NOMO-1 treated with dmso at 0.1 percent for 144 hours (cell line): ENCODE measurements around the gene SFXN3.

Source experiments
- DNase-seq: peaks from one replicate; lab custom pipeline; 2025; ENCODE audit not compliant: unreplicated experiment; lab: John Stamatoyannopoulos, UW

Gene SFXN3

DNA sequence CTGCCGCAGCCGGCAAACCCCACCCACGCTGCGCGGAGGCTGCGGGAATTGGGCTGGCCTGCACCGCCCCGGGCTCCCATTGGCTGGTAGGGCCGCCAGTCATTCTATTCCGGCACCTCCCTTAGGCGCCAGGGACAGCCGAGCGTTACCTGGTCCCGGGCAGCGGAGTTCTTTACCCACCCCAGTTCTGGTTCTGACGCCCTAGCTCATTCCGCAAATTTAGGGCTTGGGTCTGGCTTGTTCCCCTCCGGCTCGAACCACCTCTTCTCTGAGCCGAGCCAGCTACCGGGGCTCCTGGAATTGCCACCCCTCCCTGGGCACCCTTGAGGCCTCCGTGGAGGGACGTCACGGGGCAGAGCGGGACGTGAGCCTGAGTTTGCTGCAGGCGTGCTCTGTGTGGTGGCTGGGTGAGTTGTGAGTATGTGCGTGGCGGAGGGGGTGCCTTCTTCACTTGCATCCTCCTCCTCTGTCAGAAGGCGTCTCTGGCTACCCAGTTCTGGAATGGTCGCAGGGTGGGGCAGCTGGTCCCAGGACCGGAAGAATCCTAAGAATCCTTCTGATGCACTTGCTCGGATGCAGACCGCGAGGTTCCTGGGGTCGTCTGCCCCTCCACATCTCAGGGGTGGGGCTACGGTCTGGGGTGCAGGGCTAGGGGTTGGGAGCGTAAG lies at the start of gene SFXN3, which contains the start of gene PDZD7:
Gene SFXN3, plus strand, starts transcription at position 107 of the 668 bp plus-strand sequence. CDS start 3,461 bp downstream, outside the sequence.
Gene PDZD7, minus strand, starts transcription at position 2 of the 668 bp plus-strand sequence. CDS start 910 bp downstream, outside the sequence.
- DNase-seq = peak; percentile 92

- no peak for DNase-seq
Measured at GRCh38 chr10:100982916-100983830, 47.9 kb upstream of the SFXN3 start.

DNA sequence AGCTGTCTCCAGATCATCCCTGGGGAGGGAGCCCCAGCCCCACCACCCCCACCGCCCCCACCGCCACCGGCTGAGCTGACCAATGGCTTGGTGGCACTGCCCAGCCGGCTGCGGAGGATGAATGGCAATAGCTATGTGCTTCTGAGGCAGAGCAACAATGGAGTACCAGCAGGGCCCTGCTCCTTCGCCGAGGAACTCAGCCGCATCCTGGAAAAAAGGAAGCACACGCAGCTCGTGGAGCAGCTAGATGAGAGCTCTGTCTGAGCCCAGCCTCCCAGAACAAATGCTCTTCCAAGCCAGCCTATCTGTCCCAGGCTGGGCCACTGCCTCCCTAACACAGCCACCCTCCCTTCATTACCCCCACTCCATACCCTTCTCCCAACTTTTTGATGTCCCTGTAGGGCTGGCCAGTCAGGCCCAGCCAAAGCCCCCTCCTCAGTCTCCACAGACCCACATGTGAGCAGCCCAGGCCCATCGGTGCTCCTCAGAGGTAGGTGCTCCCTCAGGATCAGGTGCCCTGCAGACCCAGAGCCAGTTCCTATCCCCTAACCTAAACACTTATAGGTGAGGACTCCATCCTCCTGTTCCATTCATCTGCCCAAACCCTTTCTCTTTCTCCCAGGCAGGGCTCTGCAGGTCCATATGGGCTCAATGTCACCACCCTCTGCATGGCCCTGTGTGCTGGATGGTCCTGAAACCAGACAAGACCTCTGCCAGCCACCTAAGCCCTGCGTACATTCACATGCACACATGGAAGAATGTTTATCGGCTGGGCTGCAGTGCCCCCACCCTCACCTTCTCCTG lies 47.0 kb upstream of the SFXN3 start:
- no peak for DNase-seq

- no peak for DNase-seq
Measured at GRCh38 chr10:100984672-100985177, 46.3 kb upstream of the SFXN3 start.

GRCh38 chr10:100985336-100985735 lies 45.7 kb upstream of the SFXN3 start:
- DNase-seq = no peak

DNA sequence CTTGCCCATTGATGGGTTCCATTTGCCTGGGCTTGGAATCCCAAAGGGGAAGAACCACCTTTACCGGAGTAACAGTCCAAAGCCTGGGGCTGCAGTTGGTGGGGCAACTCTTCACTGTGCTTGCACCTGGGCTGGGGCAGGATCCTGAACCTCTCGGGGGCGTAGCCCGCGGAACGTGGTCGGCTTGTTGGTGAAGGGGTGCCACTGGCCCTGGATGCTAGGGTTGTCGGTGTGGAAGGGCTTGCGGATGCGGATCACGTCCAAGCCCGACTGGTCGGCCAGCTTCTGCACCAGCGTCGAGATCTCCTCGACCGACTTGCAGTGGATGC lies 44.4 kb upstream of the SFXN3 start:
- no peak for DNase-seq

GRCh38 chr10:100986952-100987684 lies 43.9 kb upstream of the SFXN3 start, which contains the start of the genes MRPL43 and TWNK:
Gene MRPL43, minus strand, starts transcription at chr10:100987497. Its CDS starts 54 bp downstream, at chr10:100987443.
Gene TWNK, plus strand, starts transcription at chr10:100987543. Its CDS starts 668 bp downstream, at chr10:100988211.
- peak; percentile 62 for DNase-seq

- DNase-seq = no peak
Measured at GRCh38 chr10:100987685-100988049, 43.4 kb upstream of the SFXN3 start.

DNA sequence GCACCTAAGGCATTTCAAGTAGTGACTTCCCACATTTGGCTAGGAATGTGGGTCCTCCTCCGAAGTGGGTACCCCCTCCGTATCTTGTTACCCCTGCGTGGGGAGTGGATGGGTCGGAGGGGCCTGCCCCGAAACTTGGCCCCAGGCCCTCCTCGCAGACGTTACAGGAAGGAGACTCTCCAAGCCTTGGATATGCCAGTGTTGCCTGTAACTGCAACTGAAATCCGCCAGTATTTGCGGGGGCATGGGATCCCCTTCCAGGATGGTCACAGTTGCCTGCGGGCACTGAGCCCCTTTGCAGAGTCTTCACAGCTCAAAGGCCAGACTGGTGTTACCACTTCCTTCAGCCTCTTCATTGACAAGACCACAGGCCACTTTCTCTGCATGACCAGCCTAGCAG lies 42.9 kb upstream of the SFXN3 start:
- DNase-seq = no peak

- DNase-seq = no peak
Measured at GRCh38 chr10:100989088-100989487, 41.9 kb upstream of the SFXN3 start.

DNA sequence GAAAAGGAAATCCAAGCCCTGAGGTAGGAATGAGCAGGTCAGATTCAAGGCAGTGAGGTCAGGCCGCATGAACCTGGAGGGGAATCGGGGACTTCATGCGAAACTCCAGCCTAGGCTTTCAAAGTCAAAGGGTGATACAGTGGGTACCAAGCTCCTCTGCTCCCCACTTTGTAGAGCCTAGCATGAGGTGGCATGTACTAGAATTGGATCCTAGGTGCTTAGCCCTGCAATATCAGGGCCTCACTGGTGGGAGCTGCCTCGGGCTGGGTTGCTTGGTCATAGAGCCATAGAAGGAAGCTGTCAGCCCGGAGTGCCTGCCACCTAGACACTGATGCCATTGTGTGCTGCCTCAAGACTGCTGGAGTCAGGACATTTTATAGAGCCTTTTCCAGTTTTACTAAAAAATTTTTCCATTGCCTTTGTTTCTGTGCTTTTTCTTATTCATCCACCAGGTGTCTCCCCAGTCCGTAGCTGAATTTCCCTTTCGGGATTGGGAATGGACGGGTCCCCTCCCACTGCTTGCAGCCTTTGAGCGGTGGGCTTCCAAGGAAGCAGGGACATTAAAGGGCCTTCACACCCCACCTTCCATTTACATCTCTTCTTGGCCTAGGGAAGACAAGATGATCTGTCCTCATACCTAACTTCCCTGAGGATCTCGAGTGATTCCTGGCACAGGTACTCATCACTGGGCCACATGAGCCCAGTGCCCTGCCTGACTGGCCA lies 36.9 kb upstream of the SFXN3 start:
- no peak for DNase-seq

DNA sequence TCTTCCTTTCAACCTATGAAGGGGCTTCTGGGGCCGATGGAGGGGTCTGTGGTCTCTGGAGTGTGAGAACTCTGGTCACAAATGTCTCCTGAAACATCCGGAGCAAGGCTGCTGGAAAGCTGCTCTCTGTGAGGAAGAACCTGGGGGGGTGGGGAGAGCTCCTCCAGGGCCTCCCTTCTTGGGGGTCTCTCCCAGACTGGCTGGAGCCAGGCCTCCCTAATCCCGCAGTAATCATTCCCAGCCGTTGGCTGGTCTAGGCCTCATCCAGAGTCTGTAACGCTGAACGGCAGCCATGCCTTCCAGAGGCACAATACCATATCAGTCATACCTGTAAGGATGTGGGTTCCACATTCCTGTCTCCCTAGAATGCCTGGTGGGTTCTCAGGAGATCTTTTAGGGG lies 35.9 kb upstream of the SFXN3 start:
- DNase-seq = no peak

DNA sequence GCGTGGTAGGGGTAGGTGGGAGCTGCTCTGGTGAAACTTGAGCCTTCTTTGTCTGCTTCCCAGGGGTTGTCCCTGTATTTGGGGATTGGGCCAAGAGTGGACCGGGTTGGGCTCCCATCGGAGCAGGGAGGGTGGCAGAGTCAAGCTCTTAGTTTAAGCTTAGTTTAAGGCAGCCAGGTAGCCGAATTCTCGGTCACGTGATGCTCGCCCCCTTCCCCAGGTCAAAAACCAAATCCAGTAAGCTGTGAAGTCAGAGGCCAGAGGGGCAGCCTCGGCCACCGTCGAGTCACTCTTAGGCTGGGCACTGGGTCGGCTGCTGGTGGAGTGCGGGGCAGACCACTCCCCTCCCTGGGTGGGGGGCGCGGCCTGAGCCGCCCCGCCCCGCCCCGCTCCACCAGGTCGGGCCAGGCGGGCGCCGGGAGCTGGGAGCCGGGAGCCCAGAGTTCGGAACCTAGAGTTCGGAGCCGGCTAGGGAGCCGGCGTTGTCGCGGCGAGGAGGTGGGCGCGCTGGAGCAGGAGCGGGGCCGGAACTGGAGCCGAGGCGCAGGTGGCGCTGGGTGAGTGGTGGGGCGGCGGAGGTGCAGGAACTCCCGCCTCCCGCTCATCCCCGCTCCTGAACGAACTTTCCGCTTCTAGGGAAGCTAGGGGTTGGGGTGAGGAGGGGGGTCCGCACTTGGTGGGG lies 34.2 kb upstream of the SFXN3 start:
- DNase-seq = no peak

- peak; percentile 65 for DNase-seq
Measured at GRCh38 chr10:100997360-100998182, 33.5 kb upstream of the SFXN3 start.

- peak; percentile 40 for DNase-seq
Measured at GRCh38 chr10:100998183-100998990, 32.6 kb upstream of the SFXN3 start.

GRCh38 chr10:100998991-100999741 lies 31.9 kb upstream of the SFXN3 start:
- peak; percentile 31 for DNase-seq

DNA sequence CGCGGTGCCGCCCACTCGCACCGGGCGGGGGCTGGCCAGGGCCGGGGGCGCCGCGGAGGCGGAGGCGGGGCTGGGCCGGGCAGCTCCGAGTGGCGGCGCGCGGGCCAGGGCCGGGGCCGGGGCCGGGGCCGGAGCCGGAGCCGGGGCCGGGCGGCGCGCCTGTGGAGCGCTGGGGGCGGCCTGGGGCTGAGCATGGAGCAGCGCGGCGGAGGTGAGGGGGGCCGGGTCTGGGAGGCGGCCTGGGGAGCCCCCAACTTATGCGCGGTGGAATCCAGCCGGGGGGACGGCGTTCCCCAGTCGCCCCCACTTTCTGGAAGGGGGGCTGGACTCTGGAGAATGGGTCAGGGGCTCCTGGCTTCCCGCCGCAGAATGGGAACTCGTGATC lies 31.3 kb upstream of the SFXN3 start, which contains the start of gene LZTS2:
Gene LZTS2, plus strand, starts transcription at position 67 of the 385 bp plus-strand sequence. CDS start 2,731 bp downstream, outside the sequence.
- no peak for DNase-seq
